IMR-90 (cell line): ENCODE measurements around the gene CA12.

Experiments
- BHLHE40 ChIP-seq: fragments of 150-350 bp; IDR thresholded peaks from 2 replicates; pipeline ENCODE4 v1.6.1; 2016; ENCODE audit warnings: mild to moderate bottlenecking, low read depth, low read length
- FOS ChIP-seq: fragments of 150-350 bp; IDR thresholded peaks from 2 replicates; pipeline ENCODE4 v1.6.1; 2016; ENCODE audit warnings: low read depth, low read length
- MAFK ChIP-seq: IDR thresholded peaks from 2 replicates; pipeline ENCODE4 v1.6.1; 2012; ENCODE audit warnings: low read depth, low read length, improper control_type of control experiment
- MAZ ChIP-seq: IDR thresholded peaks from 2 replicates; pipeline ENCODE4 v1.6.1; 2012; ENCODE audit warnings: low read depth, mild to moderate bottlenecking, low read length, improper control_type of control experiment, moderate library complexity, borderline replicate concordance
- MXI1 ChIP-seq: IDR thresholded peaks from 2 replicates; pipeline ENCODE4 v1.6.1; 2012; ENCODE audit warnings: low read depth, mild to moderate bottlenecking, low read length, moderate library complexity, borderline replicate concordance
- POLR2A ChIP-seq: IDR thresholded peaks from 2 replicates; pipeline ENCODE4 v1.6.1; 2012; ENCODE audit warnings: mild to moderate bottlenecking, low read depth, low read length
- RAD21 ChIP-seq: IDR thresholded peaks from 2 replicates; pipeline ENCODE4 v1.6.1; 2012; ENCODE audit warnings: low read length, improper control_type of control experiment
- RFX5 ChIP-seq: IDR thresholded peaks from 2 replicates; pipeline ENCODE4 v1.8.0; 2012; ENCODE audit warnings: low read depth, mild to moderate bottlenecking, low read length, moderate library complexity
- SMC3 ChIP-seq: fragments of 150-350 bp; IDR thresholded peaks from 2 replicates; pipeline ENCODE4 v1.6.1; 2016; ENCODE audit warnings: low read depth, mild to moderate bottlenecking, antibody characterized with exemption, low read length, moderate library complexity
- TF ChIP-seq, protein P1 (sequence below): conservative IDR thresholded peaks from 2 replicates; pipeline ENCODE4 v1.5.1; 2012; ENCODE audit warnings: mild to moderate bottlenecking, low read depth, low read length, improper control_type of control experiment

DNA sequence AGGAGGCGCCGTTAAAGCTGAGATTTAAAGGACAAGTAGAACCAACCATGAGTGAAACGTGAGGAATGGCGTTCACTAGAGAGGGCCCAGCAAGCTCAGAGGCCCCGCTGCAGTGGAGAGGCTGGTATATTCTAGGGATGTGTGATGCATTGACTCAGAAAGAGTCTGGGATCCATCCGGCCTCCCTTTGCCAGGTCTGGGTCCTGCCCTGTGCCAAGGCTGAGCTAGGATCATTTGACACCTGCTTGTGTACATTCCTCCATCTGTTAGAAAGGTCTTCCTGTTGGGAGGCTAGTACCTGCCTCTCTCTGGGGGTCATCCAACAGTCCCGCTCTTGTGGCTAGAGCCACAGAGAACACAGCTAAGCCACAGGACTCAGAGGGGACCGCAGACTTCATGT, 28.4 kb downstream of the CA12 start:
- TF ChIP-seq POLR2A: no peak
- no peak for TF ChIP-seq RAD21
- TF ChIP-seq, protein P1, sequence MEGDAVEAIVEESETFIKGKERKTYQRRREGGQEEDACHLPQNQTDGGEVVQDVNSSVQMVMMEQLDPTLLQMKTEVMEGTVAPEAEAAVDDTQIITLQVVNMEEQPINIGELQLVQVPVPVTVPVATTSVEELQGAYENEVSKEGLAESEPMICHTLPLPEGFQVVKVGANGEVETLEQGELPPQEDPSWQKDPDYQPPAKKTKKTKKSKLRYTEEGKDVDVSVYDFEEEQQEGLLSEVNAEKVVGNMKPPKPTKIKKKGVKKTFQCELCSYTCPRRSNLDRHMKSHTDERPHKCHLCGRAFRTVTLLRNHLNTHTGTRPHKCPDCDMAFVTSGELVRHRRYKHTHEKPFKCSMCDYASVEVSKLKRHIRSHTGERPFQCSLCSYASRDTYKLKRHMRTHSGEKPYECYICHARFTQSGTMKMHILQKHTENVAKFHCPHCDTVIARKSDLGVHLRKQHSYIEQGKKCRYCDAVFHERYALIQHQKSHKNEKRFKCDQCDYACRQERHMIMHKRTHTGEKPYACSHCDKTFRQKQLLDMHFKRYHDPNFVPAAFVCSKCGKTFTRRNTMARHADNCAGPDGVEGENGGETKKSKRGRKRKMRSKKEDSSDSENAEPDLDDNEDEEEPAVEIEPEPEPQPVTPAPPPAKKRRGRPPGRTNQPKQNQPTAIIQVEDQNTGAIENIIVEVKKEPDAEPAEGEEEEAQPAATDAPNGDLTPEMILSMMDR: no peak
- TF ChIP-seq SMC3: no peak
- TF ChIP-seq MAFK: no peak
- TF ChIP-seq FOS: no peak
- no peak for TF ChIP-seq RFX5
- TF ChIP-seq BHLHE40: no peak
- no peak for TF ChIP-seq MXI1
- no peak for TF ChIP-seq MAZ
